ENCODE measurements around the gene SPATC1L.
A peak's percentile ranks its signal among the peaks of the same experiment; 100 is the strongest.

Gene SPATC1L

GRCh38 chr21:46119637-46120271 is 64.5 kb downstream of the SPATC1L start:
- H3K27ac ChIP-seq (ENCODE audit: low read depth, low read length): no peak overlapping the region
- peaks cover 4% of the 10 kb centered on the region for H3K9me3 ChIP-seq (ENCODE audit: control insufficient read depth, insufficient read depth, low read depth, low read length)
- no peaks in the 10 kb centered on the region for H3K4me1 ChIP-seq (ENCODE audit: control insufficient read depth, insufficient read depth, low read length)
- H3K27me3 ChIP-seq (ENCODE audit: control insufficient read depth, insufficient read depth, low read length): no peaks in the 10 kb centered on the region
- H3K36me3 ChIP-seq (ENCODE audit: control insufficient read depth, insufficient read depth, low read length): peaks cover 92% of the 10 kb centered on the region
- H3K9ac ChIP-seq (ENCODE audit: low read length): no peak overlapping the region
- no peak overlapping the region for H3K4me3 ChIP-seq (ENCODE audit: low read depth, low read length)

DNA sequence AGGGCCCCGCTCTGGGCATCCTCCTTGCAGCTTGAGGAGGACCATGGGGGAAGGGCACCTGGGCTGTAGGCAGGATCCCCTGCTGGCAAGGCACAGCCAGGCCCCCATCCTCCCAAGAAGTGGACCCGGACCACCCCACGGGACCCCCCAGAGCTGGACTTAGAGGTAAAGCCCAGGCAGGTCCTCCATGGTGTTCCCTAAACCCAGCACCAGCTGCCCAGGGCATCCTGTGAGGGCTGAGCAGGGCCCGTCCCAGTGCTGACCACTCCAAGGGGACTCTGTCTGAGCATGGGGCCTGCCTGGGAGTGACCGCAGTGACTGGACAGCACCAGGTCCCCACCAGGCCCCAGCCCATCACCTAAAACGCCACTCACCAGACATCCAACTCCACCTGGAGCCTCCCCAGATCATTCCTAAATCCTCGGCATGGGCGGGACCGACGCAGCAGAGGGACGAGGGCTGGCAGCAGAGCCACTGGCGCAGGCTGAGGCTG is 65.1 kb downstream of the SPATC1L start:
- no peak overlapping the region for H3K9ac ChIP-seq (ENCODE audit: low read length)
- H3K9me3 ChIP-seq (ENCODE audit: control insufficient read depth, insufficient read depth, low read depth, low read length): peaks cover 7% of the 10 kb centered on the region
- peaks cover 92% of the 10 kb centered on the region for H3K36me3 ChIP-seq (ENCODE audit: control insufficient read depth, insufficient read depth, low read length)
- no peak overlapping the region for H3K4me3 ChIP-seq (ENCODE audit: low read depth, low read length)
- H3K27ac ChIP-seq (ENCODE audit: low read depth, low read length): no peak overlapping the region
- H3K27me3 ChIP-seq (ENCODE audit: control insufficient read depth, insufficient read depth, low read length): no peaks in the 10 kb centered on the region
- no peaks in the 10 kb centered on the region for H3K4me1 ChIP-seq (ENCODE audit: control insufficient read depth, insufficient read depth, low read length)

- no peaks in the 10 kb centered on the region for H3K4me1 ChIP-seq (ENCODE audit: control insufficient read depth, insufficient read depth, low read length)
- peaks cover 91% of the 10 kb centered on the region for H3K36me3 ChIP-seq (ENCODE audit: control insufficient read depth, insufficient read depth, low read length)
- no peak overlapping the region for H3K27ac ChIP-seq (ENCODE audit: low read depth, low read length)
- no peaks in the 10 kb centered on the region for H3K27me3 ChIP-seq (ENCODE audit: control insufficient read depth, insufficient read depth, low read length)
- H3K9me3 ChIP-seq (ENCODE audit: control insufficient read depth, insufficient read depth, low read depth, low read length): peaks cover 7% of the 10 kb centered on the region
- no peak overlapping the region for H3K4me3 ChIP-seq (ENCODE audit: low read depth, low read length)
- H3K9ac ChIP-seq (ENCODE audit: low read length): no peak overlapping the region
These were observed 65.7 kb downstream of the SPATC1L start for GRCh38 chr21:46118316-46119143.

- Histone ChIP-seq H3K27ac (ENCODE audit: low read depth, low read length) (no peak overlapping the region; the same call in 1 of the 2 replicates), H3K9ac (ENCODE audit: low read length) (no peak overlapping the region), H3K4me1 (ENCODE audit: control insufficient read depth, insufficient read depth, low read length) (no peaks in the 10 kb centered on the region), H3K27me3 (ENCODE audit: control insufficient read depth, insufficient read depth, low read length) (no peaks in the 10 kb centered on the region), H3K4me3 (ENCODE audit: low read depth, low read length) (no peak overlapping the region), H3K9me3 (ENCODE audit: control insufficient read depth, insufficient read depth, low read depth, low read length) (peaks cover 7% of the 10 kb centered on the region), H3K36me3 (ENCODE audit: control insufficient read depth, insufficient read depth, low read length) (peaks cover 97% of the 10 kb centered on the region)
These were observed 66.5 kb downstream of the SPATC1L start for GRCh38 chr21:46117586-46118315.

DNA sequence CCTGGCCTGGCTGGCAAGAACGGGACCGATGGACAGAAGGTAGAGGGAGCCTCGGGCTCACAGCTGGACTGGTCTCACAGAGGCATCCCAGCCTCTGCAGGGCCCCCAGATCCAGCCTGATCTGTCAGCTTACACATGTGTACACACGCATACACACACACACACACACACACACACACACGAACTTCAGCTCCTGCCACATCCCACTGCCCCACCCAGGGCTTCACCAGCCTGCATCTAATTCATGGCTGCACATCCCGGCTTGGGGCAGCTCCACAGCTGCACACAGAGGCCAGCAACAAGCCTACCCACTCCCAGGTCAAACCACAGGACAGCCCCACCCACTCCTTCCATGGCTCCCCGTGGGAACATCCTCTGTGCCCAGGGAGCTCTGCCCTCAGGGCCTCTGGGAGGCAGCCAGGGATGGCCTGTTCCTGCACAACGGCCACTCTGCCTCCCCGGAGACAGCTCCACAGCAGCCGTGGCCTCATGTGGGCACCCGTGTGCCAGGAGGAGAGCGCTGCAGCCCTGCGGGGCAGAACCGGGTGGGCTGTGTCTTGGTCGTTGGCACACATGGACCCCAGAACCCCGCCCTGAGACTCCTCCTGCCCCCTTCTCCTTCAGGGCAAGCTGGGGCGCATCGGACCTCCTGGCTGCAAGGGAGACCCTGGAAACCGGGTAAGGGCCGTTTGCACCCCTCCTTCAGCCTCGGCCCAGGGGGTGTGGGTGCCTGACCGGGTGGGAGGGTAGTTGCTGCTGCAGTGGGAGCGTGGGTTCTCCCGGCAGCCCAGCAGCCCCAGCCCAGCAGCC is 67.3 kb downstream of the SPATC1L start:
- Histone ChIP-seq H3K36me3 (ENCODE audit: control insufficient read depth, insufficient read depth, low read length) (peaks cover 97% of the 10 kb centered on the region), H3K4me1 (ENCODE audit: control insufficient read depth, insufficient read depth, low read length) (no peaks in the 10 kb centered on the region), H3K27ac (ENCODE audit: low read depth, low read length) (peak overlapping the region; percentile 41; the same call in 1 of the 2 replicates), H3K9me3 (ENCODE audit: control insufficient read depth, insufficient read depth, low read depth, low read length) (peaks cover 7% of the 10 kb centered on the region), H3K4me3 (ENCODE audit: low read depth, low read length) (no peak overlapping the region), H3K9ac (ENCODE audit: low read length) (no peak overlapping the region), H3K27me3 (ENCODE audit: control insufficient read depth, insufficient read depth, low read length) (no peaks in the 10 kb centered on the region)

GRCh38 chr21:46116189-46116775 is 68.0 kb downstream of the SPATC1L start:
- H3K4me3 ChIP-seq (ENCODE audit: low read depth, low read length): no peak overlapping the region
- no peak overlapping the region for H3K9ac ChIP-seq (ENCODE audit: low read length)
- H3K36me3 ChIP-seq (ENCODE audit: control insufficient read depth, insufficient read depth, low read length): peaks cover 92% of the 10 kb centered on the region
- H3K4me1 ChIP-seq (ENCODE audit: control insufficient read depth, insufficient read depth, low read length): no peaks in the 10 kb centered on the region
- H3K27me3 ChIP-seq (ENCODE audit: control insufficient read depth, insufficient read depth, low read length): no peaks in the 10 kb centered on the region
- peaks cover 7% of the 10 kb centered on the region for H3K9me3 ChIP-seq (ENCODE audit: control insufficient read depth, insufficient read depth, low read depth, low read length)
- no peak overlapping the region for H3K27ac ChIP-seq (ENCODE audit: low read depth, low read length)

- Histone ChIP-seq H3K27me3 (ENCODE audit: control insufficient read depth, insufficient read depth, low read length) (no peaks in the 10 kb centered on the region), H3K9me3 (ENCODE audit: control insufficient read depth, insufficient read depth, low read depth, low read length) (peaks cover 7% of the 10 kb centered on the region), H3K4me1 (ENCODE audit: control insufficient read depth, insufficient read depth, low read length) (peaks cover 2% of the 10 kb centered on the region; the same call in 1 of the 2 replicates), H3K27ac (ENCODE audit: low read depth, low read length) (no peak overlapping the region), H3K9ac (ENCODE audit: low read length) (no peak overlapping the region), H3K36me3 (ENCODE audit: control insufficient read depth, insufficient read depth, low read length) (peaks cover 88% of the 10 kb centered on the region), H3K4me3 (ENCODE audit: low read depth, low read length) (no peak overlapping the region)
These were observed 68.6 kb downstream of the SPATC1L start for GRCh38 chr21:46115441-46116188.

- no peak overlapping the region for H3K4me3 ChIP-seq (ENCODE audit: low read depth, low read length)
- peaks cover 82% of the 10 kb centered on the region for H3K36me3 ChIP-seq (ENCODE audit: control insufficient read depth, insufficient read depth, low read length)
- no peaks in the 10 kb centered on the region for H3K27me3 ChIP-seq (ENCODE audit: control insufficient read depth, insufficient read depth, low read length)
- peaks cover 6% of the 10 kb centered on the region; the same call in 1 of the 2 replicates for H3K4me1 ChIP-seq (ENCODE audit: control insufficient read depth, insufficient read depth, low read length)
- H3K27ac ChIP-seq (ENCODE audit: low read depth, low read length): no peak overlapping the region
- peaks cover 7% of the 10 kb centered on the region for H3K9me3 ChIP-seq (ENCODE audit: control insufficient read depth, insufficient read depth, low read depth, low read length)
- H3K9ac ChIP-seq (ENCODE audit: low read length): no peak overlapping the region
These were observed 69.3 kb downstream of the SPATC1L start for GRCh38 chr21:46114963-46115362.

DNA sequence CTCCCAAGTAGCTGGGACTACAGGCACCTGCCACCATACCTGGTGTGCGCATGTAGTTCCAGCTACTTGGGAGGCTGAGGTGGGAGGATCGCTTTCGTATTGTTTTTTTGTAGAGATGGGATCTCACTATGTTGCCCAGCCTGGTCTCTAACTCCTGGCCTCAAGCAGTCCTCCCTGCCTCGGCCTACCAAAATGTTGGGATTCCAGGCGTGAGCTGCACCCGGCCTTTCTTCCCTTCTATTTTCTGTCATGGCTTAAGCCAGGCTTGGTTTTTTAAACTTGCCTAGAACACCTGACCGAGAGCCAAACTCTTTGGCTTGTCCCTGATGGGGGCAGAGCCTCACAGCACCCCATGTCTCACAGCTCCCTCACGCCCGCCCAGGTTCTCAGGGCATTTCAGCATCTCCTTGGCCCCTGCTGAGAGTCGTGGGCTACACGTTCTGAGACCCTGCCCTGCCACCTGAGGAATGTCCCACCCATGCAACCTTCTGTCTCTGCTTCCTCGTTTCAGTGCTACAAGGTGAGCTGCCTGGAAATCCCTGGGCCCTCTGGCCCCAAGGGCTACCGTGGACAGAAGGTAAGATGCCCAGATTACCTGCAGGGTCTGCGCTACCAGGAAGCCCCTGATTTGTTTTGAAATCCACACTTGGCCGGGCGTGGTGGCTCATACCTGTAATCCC is 70.6 kb downstream of the SPATC1L start:
- no peak overlapping the region for H3K9ac ChIP-seq (ENCODE audit: low read length)
- H3K36me3 ChIP-seq (ENCODE audit: control insufficient read depth, insufficient read depth, low read length): peaks cover 69% of the 10 kb centered on the region
- peaks cover 6% of the 10 kb centered on the region; the same call in 1 of the 2 replicates for H3K4me1 ChIP-seq (ENCODE audit: control insufficient read depth, insufficient read depth, low read length)
- no peak overlapping the region for H3K27ac ChIP-seq (ENCODE audit: low read depth, low read length)
- H3K4me3 ChIP-seq (ENCODE audit: low read depth, low read length): no peak overlapping the region
- H3K27me3 ChIP-seq (ENCODE audit: control insufficient read depth, insufficient read depth, low read length): no peaks in the 10 kb centered on the region
- peaks cover 7% of the 10 kb centered on the region for H3K9me3 ChIP-seq (ENCODE audit: control insufficient read depth, insufficient read depth, low read depth, low read length)
